HepG2 (cell line): ENCODE measurements around the gene PRR36. TPM values are rescaled to one million over a fixed set of nuclear protein-coding genes. Genes with fewer than 3 reads are reported as not detected.

Source experiments
- AGO1 ChIP-seq: fragments of 200-400 bp; formaldehyde crosslinking; IDR thresholded peaks from 2 replicates; pipeline ENCODE4 v1.6.1; 2017; ENCODE audit warnings: mild to moderate bottlenecking, low read depth, low read length, moderate library complexity; ENCODE audit not compliant: poor library complexity, severe bottlenecking
- ARID2 ChIP-seq: sonication (generic); formaldehyde crosslinking; IDR thresholded peaks from 2 replicates; pipeline ENCODE4 v1.8.1; 2022; ENCODE audit warnings: mild to moderate bottlenecking, missing genetic modification reagents, borderline replicate concordance
- CAMTA2 ChIP-seq: sonication (generic); formaldehyde crosslinking; IDR thresholded peaks from 2 replicates; pipeline ENCODE4 v1.4.0; 2020; ENCODE audit warnings: mild to moderate bottlenecking, missing genetic modification reagents, borderline replicate concordance
- CBX2 ChIP-seq, 2 experiments: fragments of 200-600 bp in 1 of 2; sonication (generic); formaldehyde crosslinking in 1 of 2; IDR thresholded peaks; 2 replicates each; pipeline versions ENCODE4 v1.7.0 to v1.8.1; 2018 to 2022; ENCODE audit warnings: low read depth in 2 of 2, low read length in 1 of 2, mild to moderate bottlenecking in 1 of 2, missing genetic modification reagents in 1 of 2
- CENPBD1 ChIP-seq: sonication (generic); formaldehyde crosslinking; IDR thresholded peaks from 2 replicates; pipeline ENCODE4 v1.8.0; 2022; ENCODE audit warnings: missing genetic modification reagents, low read depth, mild to moderate bottlenecking, borderline replicate concordance
- CERS6 ChIP-seq: sonication (generic); formaldehyde crosslinking; IDR thresholded peaks from 2 replicates; pipeline ENCODE4 v1.5.0; 2020; ENCODE audit warnings: missing genetic modification reagents
- FOXP4 ChIP-seq: sonication (generic); formaldehyde crosslinking; IDR thresholded peaks from 2 replicates; pipeline ENCODE4 v1.4.0; 2020; ENCODE audit warnings: missing genetic modification reagents
- HMG20B ChIP-seq: conservative IDR thresholded peaks from 2 replicates; pipeline ENCODE4 v1.6.1; 2016; ENCODE audit warnings: missing genetic modification reagents, missing compliant biosample characterization
- HNRNPL ChIP-seq: fragments of 200-400 bp; formaldehyde crosslinking; IDR thresholded peaks from 2 replicates; pipeline ENCODE4 v1.6.1; 2017; ENCODE audit warnings: mild to moderate bottlenecking, low read depth, low read length
- MED8 ChIP-seq: sonication (generic); formaldehyde crosslinking; IDR thresholded peaks from 2 replicates; pipeline ENCODE4 v1.8.1; 2023; ENCODE audit warnings: mild to moderate bottlenecking, missing genetic modification reagents; ENCODE audit not compliant: insufficient replicate concordance
- MEIS2 ChIP-seq: sonication (generic); formaldehyde crosslinking; IDR thresholded peaks from 2 replicates; pipeline ENCODE4 v1.9.0; 2021; ENCODE audit warnings: mild to moderate bottlenecking, missing genetic modification reagents
- MIER2 ChIP-seq: IDR thresholded peaks from 2 replicates; pipeline ENCODE4 v1.6.1; 2016; ENCODE audit warnings: missing biosample characterization, missing genetic modification reagents
- REL ChIP-seq: sonication (generic); formaldehyde crosslinking; conservative IDR thresholded peaks from 2 replicates; pipeline ENCODE4 v1.8.0; 2022; ENCODE audit warnings: mild to moderate bottlenecking, missing genetic modification reagents, moderate library complexity
- RNF2 ChIP-seq: fragments of 450-650 bp; conservative IDR thresholded peaks from 2 replicates; pipeline ENCODE4 v1.6.1; 2016; ENCODE audit warnings: low read depth
- SNRNP70 ChIP-seq: fragments of 200-400 bp; formaldehyde crosslinking; IDR thresholded peaks from 2 replicates; pipeline ENCODE4 v1.6.1; 2017; ENCODE audit warnings: mild to moderate bottlenecking, low read depth, low read length, moderate library complexity
- ZBTB38 ChIP-seq: sonication (generic); formaldehyde crosslinking; IDR thresholded peaks from 2 replicates; pipeline ENCODE4 v1.5.1; 2020; ENCODE audit warnings: mild to moderate bottlenecking, missing genetic modification reagents
- ZMYM4 ChIP-seq: sonication (generic); formaldehyde crosslinking; IDR thresholded peaks from 2 replicates; pipeline ENCODE4 v1.8.1; 2023; ENCODE audit warnings: mild to moderate bottlenecking, missing genetic modification reagents
- ZNF101 ChIP-seq: sonication (generic); formaldehyde crosslinking; IDR thresholded peaks from 2 replicates; pipeline ENCODE4 v1.4.0; 2020; ENCODE audit warnings: mild to moderate bottlenecking, low read depth, missing genetic modification reagents, borderline replicate concordance
- ZNF333 ChIP-seq: sonication (generic); formaldehyde crosslinking; IDR thresholded peaks from 2 replicates; pipeline ENCODE4 v1.4.0; 2020; ENCODE audit warnings: mild to moderate bottlenecking, missing genetic modification reagents, borderline replicate concordance
- ZNF589 ChIP-seq: sonication (generic); formaldehyde crosslinking; conservative IDR thresholded peaks from 2 replicates; pipeline ENCODE4 v1.8.0; 2022; ENCODE audit warnings: mild to moderate bottlenecking, moderate library complexity, missing genetic modification reagents
- ZNF777 ChIP-seq: sonication (generic); formaldehyde crosslinking; IDR thresholded peaks from 2 replicates; pipeline ENCODE4 v1.4.0; 2020; ENCODE audit warnings: missing genetic modification reagents
- polyA plus RNA-seq, 8 experiments: library from polyadenylated mRNA; depleted of rRNA in 3 of 8; stranded (reverse) in 7 of 8; unstranded in 1 of 8; fragments of >200 nt; fragmentation: Illumina TruSeq in 4 of 8; extraction: Trizol in 4 of 8; gene quantifications; 2 replicates each; pipeline versions ENCODE4 v1.2.1 to v1.2.3, GENCODE V29; 2011 to 2016; ENCODE audit warnings: low read depth in 4 of 8, missing spikeins in 1 of 8, mixed read lengths in 1 of 8; ENCODE audit not compliant: insufficient read depth in 1 of 8
- total RNA-seq, 5 experiments: library from RNA; depleted of rRNA; stranded (reverse); fragments of >200 nt; fragmentation: Illumina TruSeq; extraction: Trizol; gene quantifications; 2 replicates each; pipeline ENCODE4 v1.2.3, GENCODE V29; 2016; ENCODE audit warnings: low read depth in 1 of 5
- TF ChIP-seq, protein P1 (sequence below): sonication (generic); formaldehyde crosslinking; IDR thresholded peaks from 2 replicates; pipeline ENCODE4 v1.9.0; 2021; ENCODE audit warnings: missing genetic modification reagents, borderline replicate concordance
- TF ChIP-seq, protein P2 (sequence below): sonication (generic); formaldehyde crosslinking; IDR thresholded peaks from 2 replicates; pipeline ENCODE4 v1.8.0; 2022; ENCODE audit warnings: missing genetic modification reagents, mild to moderate bottlenecking, inconsistent platforms, borderline replicate concordance

The PRR36 gene
- total and polyA plus RNA-seq, 2 of the 13 experiments (the other 11 are each of a cell fraction or from before 2014, with no cell fraction given): 0.07 to 0.17 TPM

DNA sequence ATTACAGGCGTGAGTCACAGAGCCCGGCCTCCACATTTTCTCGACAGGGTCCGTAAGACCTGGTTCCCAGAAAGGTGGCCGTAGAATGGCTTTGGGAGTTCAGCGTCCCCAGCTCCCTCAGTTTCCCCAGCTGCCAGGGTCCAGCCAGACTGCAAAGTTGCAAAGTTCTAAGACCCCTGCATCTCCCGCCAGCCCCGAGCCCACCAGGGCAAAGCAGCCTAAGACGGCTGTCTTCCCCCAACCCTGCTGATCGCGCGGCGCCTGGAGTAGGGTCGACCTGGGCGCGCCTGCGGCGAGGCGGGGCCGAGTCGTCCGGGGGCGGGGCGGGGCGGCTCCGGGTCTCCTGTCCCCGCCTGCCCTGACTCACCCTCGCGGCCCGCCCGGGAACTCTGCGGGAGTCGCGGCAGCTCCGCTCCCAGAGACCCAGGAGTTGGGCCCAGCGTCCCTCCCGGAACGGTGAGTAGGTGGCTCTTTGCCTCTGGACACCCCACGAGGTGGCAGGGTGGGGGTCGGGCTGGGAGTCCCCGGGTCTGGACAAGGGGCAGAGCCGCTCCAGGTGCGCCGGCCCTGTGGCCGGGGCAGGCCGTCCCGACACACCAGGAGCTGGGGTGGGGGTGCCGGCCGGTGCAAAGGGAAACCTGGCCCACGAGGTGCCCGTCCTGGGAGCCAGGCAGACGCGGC is 14.1 kb upstream of the PRR36 start, which contains the start of gene LRRC8E (continued):
- TF ChIP-seq ARID2 (CRISPR knock-in tag): no peak
- no peak for TF ChIP-seq ZNF101 (CRISPR knock-in tag)
- no peak for TF ChIP-seq AGO1
- TF ChIP-seq CENPBD1: no peak
- TF ChIP-seq MEIS2 (CRISPR knock-in tag): 0 out of 2 replicates have a peak, but pooled peaks have one; percentile 22
- TF ChIP-seq RNF2: no peak
- no peak for TF ChIP-seq CBX2 (IDR thresholded peaks at IDR 0.05; ENCODE audit: low read depth, low read length)
- no peak for TF ChIP-seq CBX2 (CRISPR knock-in tag; IDR thresholded peaks at IDR 0.05; ENCODE audit: low read depth)
- no peak for TF ChIP-seq ZNF589
- TF ChIP-seq HNRNPL: no peak
- no peak for TF ChIP-seq ZBTB38
- TF ChIP-seq, protein P1, sequence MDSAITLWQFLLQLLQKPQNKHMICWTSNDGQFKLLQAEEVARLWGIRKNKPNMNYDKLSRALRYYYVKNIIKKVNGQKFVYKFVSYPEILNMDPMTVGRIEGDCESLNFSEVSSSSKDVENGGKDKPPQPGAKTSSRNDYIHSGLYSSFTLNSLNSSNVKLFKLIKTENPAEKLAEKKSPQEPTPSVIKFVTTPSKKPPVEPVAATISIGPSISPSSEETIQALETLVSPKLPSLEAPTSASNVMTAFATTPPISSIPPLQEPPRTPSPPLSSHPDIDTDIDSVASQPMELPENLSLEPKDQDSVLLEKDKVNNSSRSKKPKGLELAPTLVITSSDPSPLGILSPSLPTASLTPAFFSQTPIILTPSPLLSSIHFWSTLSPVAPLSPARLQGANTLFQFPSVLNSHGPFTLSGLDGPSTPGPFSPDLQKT (CRISPR knock-in tag): no peak
- TF ChIP-seq CERS6: no peak
- no peak for TF ChIP-seq HMG20B
- no peak for TF ChIP-seq MED8 (CRISPR knock-in tag)
- no peak for TF ChIP-seq REL (CRISPR knock-in tag)
- no peak for TF ChIP-seq MIER2 (CRISPR knock-in tag)
- no peak for TF ChIP-seq ZMYM4 (CRISPR knock-in tag)
- no peak for TF ChIP-seq CAMTA2 (CRISPR knock-in tag)
- TF ChIP-seq ZNF333 (CRISPR knock-in tag): 0 out of 2 replicates have a peak, but pooled peaks have one; percentile 42
- TF ChIP-seq ZNF777 (CRISPR knock-in tag): no peak
- no peak for TF ChIP-seq SNRNP70
- TF ChIP-seq, protein P2, sequence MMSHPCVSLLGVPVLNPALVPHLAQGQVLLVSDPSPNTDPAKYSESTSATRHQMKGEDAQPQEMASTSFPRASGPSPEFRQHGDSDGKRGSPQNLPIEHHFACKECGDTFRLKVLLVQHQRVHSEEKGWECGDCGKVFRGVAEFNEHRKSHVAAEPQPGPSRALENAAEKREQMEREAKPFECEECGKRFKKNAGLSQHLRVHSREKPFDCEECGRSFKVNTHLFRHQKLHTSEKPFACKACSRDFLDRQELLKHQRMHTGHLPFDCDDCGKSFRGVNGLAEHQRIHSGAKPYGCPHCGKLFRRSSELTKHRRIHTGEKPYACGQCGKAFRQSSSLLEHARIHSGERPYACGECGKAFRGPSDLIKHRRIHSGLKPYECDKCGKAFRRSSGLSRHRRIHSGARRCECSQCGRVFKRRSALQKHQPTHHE (CRISPR knock-in tag): no peak
- no peak for TF ChIP-seq FOXP4 (CRISPR knock-in tag)
